ENCODE data around the gene HSH2D. TPM values are rescaled to one million over a fixed set of nuclear protein-coding genes. Genes with fewer than 3 reads are reported as not detected.
"Not testable (repeated sequence)": the region's sequence is repeated elsewhere in the genome, so short reads cannot be mapped to it uniquely, and the experiment has no call there.

HSH2D gene
- polyA plus RNA-seq, 1 donor = 0.43 TPM

- DNase-seq = not testable (repeated sequence)
Observed at GRCh38 chr19:16119075-16119857, 24.2 kb upstream of the HSH2D start.

- DNase-seq = no peak
Observed at GRCh38 chr19:16121141-16121540, 22.3 kb upstream of the HSH2D start.

- no peak for DNase-seq
Observed at GRCh38 chr19:16121967-16122366, 21.5 kb upstream of the HSH2D start.

- DNase-seq = no peak
Observed at GRCh38 chr19:16124953-16125352, 18.5 kb upstream of the HSH2D start.

GRCh38 chr19:16125737-16126495 lies 17.6 kb upstream of the HSH2D start:
- DNase-seq = no peak

- no peak for DNase-seq
Observed at GRCh38 chr19:16127080-16127479, 16.4 kb upstream of the HSH2D start.

- no peak for DNase-seq
Observed at GRCh38 chr19:16127776-16128371, 15.6 kb upstream of the HSH2D start.

GRCh38 chr19:16131648-16132047 lies 11.8 kb upstream of the HSH2D start:
- no peak for DNase-seq

- DNase-seq = no peak
Observed at GRCh38 chr19:16133818-16134217, 9.7 kb upstream of the HSH2D start.

- DNase-seq = no peak
Observed at GRCh38 chr19:16134510-16134909, 9.0 kb upstream of the HSH2D start.

- DNase-seq = no peak
Observed at GRCh38 chr19:16135430-16136127, 7.9 kb upstream of the HSH2D start.

GRCh38 chr19:16136185-16136999 lies 7.1 kb upstream of the HSH2D start:
- no peak for DNase-seq

GRCh38 chr19:16139752-16140151 lies 3.7 kb upstream of the HSH2D start:
- DNase-seq = no peak

GRCh38 chr19:16141043-16141442 lies 2.4 kb upstream of the HSH2D start:
- no peak for DNase-seq

GRCh38 chr19:16142032-16142580 lies 1.4 kb upstream of the HSH2D start:
- no peak for DNase-seq

GRCh38 chr19:16144216-16144581 lies 714 bp downstream of the HSH2D start:
- no peak for DNase-seq

GRCh38 chr19:16146112-16146511 lies 2.6 kb downstream of the HSH2D start:
- DNase-seq = no peak

GRCh38 chr19:16148443-16149229 lies 5.2 kb downstream of the HSH2D start:
- no peak for DNase-seq

GRCh38 chr19:16153582-16154336 lies 10.3 kb downstream of the HSH2D start:
- no peak for DNase-seq

- no peak for DNase-seq
Observed at GRCh38 chr19:16154557-16154956, 11.1 kb downstream of the HSH2D start.
